NK-92 (cell line): ENCODE results near the gene MUC13.

Experiments
- DNase-seq: peaks from one replicate; lab custom pipeline; 2025; ENCODE audit not compliant: unreplicated experiment; lab: John Stamatoyannopoulos, UW

Gene MUC13

DNA sequence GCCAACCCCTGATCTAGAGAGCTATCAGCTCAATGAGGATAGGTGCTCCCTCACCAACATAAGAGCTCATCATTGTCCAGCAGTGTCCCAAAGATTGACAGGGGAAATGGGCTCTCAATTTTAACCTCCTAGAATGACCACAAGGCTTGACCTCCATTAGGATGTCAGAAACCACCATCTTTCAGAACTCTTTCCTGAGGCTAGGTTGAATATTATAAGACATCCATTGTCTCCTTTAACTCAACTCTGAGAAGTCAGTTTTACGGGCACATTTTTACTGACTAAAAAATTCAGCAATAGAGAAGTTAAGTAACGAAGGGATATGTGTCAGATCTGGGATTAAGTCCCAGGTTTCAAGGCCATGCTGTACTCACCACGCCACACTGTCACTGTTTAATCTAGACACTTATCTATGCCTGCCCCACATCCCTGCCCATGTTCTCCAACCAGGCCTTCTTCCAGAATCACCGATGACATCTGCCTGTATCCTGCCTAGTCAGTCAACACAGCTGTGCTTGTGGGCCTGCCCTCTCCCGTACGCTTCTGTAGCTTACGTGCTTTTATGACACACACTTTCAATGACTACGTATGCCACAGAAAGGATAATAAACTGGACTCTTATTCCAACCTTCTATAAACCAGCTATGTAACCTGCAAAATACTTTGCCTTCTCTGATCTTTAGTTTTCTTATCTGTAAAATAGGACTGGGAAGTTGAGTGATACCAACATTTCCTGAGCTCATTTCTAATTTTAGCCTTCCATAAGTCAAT is 17.1 kb upstream of the MUC13 start:
- no peak for DNase-seq

DNA sequence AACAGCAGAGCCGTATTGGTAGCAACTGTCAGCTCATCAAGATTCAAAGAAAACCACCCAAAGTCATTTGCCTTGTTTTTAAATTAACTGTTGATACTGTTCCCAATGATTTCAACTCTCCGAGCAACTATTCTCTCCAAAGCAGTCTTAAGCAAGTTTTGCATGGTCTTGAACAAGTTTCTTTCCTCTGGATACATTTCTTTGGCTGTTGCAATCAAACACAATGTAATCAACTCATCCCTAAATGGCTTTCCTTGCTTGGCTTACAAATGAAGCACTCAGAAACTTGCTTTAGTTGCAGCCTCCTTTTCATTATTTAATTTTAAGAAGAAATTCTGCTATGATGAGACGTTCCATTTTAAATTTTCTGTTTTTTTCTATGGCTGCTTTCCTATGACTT is 15.5 kb upstream of the MUC13 start:
- DNase-seq, result no peak

GRCh38 chr3:124942613-124943012 is 8.1 kb upstream of the MUC13 start:
- no peak for DNase-seq

DNA sequence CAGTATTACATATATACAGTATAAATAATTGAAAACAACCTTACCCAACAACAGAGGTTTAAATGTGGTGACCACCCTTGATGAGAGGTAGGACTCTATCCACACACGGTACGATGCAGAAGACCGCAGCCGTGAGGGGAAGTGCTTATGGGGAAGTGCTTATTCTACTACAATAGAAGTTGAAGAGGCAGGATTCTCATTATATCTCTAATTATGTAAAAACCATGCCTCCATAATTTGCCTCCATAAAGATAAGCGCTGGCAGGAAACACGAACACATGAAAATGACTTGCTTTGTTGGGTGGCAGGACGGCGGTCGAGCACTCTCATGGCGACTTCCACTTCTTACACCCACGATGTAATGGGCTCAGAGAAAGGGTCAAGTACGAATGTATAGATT is 7.2 kb upstream of the MUC13 start:
- DNase-seq, result no peak

GRCh38 chr3:124939661-124940060 is 5.1 kb upstream of the MUC13 start:
- DNase-seq, result no peak

DNA sequence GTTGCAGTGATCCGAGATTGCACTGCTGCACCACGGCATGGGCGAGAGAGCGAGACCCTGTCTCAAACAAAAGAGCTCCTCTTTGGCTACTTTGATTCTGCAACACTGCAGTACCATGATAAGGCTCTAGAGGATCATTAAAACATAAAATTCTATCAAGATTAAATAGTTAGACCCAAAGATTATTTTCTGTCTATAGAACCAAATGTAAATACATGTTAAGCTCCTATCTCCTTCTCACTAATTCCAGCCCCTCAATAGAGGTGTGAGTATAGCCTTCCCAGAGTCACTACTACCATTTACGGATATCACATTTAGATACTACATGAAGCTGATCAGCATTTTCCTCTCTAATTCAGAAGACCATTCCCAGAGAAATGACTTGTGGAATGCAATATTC is 4.3 kb upstream of the MUC13 start:
- no peak for DNase-seq

- DNase-seq, result no peak
Measured at GRCh38 chr3:124937049-124937448, 2.5 kb upstream of the MUC13 start.

- DNase-seq, result no peak
Measured at GRCh38 chr3:124935794-124936542, 1.4 kb upstream of the MUC13 start.

DNA sequence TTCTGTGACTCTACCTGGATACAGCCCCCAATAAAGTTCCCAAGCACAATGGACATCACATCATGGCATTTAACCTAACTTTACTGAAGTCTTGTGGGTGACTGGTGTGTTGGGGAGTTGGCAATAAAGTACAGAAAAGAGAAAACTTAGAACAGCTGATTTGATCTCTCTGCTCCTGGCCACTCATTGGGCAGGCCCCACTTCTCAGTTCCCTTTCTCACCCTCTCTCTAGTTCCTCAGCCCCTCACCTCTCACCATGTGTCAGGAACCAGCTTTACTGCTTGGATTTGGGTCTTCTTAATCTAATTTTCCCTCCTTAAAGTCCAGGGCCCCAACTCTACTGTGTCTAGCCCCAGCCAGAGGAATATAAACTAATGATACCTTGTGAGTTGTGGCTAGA is 713 bp upstream of the MUC13 start:
- DNase-seq, result no peak

DNA sequence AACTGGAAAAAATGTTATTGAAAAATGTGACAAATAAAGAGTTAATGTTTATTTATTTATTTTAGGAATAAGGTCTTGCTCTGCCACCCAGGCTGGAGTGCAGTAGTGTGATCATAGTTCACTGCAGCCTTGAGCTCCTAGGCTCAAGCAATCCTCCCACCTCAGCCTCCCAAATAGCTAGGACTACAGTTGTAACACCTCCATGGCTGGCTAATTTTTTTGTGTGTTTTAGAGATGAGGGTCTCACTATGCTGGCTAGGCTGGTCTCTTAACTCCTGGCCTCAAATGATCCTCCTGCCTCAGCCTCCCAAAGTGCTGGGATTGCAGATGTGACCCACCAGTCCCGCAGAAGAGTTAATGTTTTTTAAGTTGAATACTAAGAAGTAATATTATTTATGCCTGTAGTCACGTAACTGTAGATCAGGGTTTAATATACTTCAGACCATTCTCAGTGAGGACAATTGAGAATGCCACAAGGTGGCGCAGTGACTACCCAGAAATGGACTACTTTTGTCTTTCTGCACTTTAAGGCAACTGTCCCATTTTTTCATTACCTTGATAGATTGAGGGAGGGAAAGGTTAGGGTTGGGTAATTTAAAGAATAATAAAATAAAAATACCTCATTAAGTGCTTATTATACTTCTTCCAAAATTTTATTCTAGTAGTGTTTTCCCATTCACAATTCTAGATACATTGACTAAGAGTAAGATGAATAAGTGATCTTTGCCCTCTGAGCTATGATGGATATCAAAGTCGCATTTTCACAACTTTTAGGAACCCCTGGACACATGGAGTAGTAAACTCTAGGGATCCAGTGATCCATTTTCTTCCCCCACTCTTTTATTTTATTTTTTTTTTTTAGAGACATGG is 6.0 kb downstream of the MUC13 start:
- no peak for DNase-seq

GRCh38 chr3:124927574-124928045 is 6.9 kb downstream of the MUC13 start:
- DNase-seq, result no peak

GRCh38 chr3:124926426-124927101 is 8.0 kb downstream of the MUC13 start:
- DNase-seq, result no peak

- no peak for DNase-seq
Measured at GRCh38 chr3:124924741-124925140, 9.8 kb downstream of the MUC13 start.

DNA sequence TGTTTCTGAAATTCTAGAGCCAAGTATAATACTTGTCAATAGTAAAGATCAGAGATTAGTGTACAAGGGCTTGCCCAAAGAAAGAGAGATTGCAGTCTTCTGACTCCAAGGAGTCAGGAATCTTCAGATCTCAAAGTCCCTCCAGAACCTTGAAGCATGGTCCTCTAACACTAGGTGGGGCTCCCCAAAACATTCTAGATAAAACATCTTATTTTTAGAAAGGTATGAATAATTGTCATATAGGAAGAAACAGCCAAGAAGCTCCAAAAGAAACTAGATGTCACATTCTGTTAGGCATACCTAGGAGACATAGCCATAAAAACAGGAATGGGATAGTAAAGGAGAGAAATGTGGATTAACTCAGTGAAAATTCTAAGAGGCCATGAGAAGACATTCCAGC is 10.7 kb downstream of the MUC13 start:
- DNase-seq, result no peak

- no peak for DNase-seq
Measured at GRCh38 chr3:124920718-124921117, 13.8 kb downstream of the MUC13 start.

DNA sequence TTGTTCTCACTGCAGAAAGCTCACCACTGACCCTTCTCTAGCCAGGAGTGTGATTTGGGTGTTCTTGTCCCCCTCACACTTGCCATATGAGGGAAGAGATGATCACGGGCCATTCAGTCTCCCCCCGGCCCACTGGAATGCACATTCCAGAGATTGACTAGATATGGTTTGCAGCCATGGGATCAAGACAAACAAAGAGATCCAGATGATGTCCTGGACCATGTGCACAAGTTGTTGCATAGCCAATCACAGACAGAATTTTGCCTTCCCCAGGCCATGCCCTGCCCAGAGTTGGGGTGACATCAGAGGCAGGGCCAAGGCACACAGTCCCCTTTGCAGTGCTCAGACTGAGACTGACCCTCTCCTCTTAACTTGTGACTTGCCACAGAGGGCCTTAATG is 14.8 kb downstream of the MUC13 start:
- DNase-seq, result no peak

DNA sequence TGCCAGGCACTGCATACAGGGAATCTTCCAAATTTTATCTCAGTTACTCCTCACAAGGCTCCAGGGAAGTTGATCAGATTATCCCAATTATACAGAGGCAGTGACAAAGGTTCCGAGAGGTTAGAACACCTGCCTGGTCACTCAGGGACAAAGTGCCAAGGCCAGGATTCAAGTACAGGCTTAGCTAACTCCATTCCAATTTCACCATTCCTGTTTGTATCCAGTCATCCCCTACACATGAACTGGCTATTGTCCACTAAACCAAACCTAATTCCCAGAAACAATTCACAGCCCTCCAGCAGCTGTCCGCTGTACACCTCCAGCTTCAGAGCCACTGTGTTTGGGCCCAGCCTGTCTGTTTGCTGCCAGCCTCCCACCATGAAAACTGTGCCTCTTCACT is 16.0 kb downstream of the MUC13 start:
- no peak for DNase-seq

DNA sequence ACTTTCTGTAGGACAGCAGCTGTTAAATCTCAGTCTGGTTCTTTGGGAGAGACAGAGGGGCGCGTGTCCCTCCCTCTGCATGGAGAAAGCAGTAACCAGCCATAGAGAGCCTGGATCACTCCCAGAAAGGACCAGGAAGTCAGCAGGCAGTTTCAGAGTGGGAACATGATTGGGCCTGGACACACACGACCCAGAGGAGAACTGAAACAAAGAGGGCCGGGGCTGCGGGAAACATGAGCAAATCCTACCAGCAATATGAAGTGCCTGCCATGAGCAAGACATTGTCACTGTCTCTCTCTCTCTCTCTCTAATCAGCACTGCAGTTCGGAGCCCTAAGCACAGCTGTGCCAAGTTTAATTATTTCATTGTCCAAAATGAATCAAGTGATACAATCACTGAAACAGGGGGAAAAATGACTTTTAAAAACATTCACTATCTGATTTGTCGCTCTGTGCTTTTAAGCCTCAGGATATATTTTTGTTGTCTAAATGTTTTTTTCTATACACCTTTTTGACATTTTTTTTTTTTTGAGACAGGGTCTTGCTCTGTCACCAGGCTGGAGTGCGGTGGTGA is 17.6 kb downstream of the MUC13 start:
- DNase-seq, result no peak

- no peak for DNase-seq
Measured at GRCh38 chr3:124915254-124915653, 19.3 kb downstream of the MUC13 start.

DNA sequence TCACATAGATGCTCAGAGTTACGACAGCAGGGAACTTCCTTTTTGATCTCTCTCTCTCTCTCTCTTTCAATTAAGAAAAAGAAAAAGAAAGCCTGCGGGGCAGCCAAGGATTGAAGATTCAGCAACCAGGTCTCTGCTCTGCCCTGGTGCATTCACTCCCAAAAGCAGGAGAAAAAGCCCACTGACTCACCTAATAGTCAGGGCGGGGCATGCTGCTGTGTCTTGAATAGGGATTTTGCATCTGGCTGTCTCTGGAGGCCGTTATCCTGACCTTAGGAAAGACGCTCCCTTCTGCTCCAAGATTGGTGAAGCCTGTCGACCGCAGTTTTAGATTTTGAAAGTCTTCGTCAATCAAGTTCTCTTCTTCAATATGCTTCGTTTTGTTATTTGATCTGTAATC is 26.6 kb downstream of the MUC13 start:
- no peak for DNase-seq
